ENCODE results near the gene ALLC.

GRCh38 chr2:3666613-3666975 is 8.6 kb downstream of the ALLC start:
- TF ChIP-seq CTCF (IDR thresholded peaks at IDR 0.05) (no peak), POLR2A (IDR thresholded peaks at IDR 0.05) (no peak)

Measured in testis (tissue), 2 donors.